Measurements from ENCODE around the gene INHBB.

DNA sequence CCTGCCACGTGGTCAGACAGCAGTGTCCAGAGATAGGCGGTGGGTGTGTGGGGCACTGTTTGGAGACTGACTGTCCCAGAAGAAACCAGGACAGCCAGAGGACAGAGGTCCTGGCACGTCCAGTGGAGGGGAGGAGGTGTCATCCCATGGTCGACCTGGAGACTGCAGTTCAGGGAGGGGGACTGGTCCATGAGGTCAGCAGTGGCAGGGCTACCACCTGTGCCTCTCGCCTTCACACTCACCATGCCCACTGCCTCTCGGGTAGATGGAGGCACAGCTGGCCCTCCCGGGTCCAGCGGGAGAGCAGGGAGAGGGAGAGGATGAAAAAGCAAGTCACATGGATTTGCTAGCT, 53.9 kb downstream of the INHBB start:
- TF ChIP-seq FOXA1 (IDR thresholded peaks at IDR 0.05) (no peak), LEF1 (IDR thresholded peaks at IDR 0.05; ENCODE audit: borderline replicate concordance) (no peak), HDGF (IDR thresholded peaks at IDR 0.05; ENCODE audit: borderline replicate concordance) (no peak), SP1 (IDR thresholded peaks at IDR 0.05) (no peak), ELF4 (IDR thresholded peaks at IDR 0.05) (no peak), BHLHE40 (IDR thresholded peaks at IDR 0.05; ENCODE audit: borderline replicate concordance) (no peak), NFRKB (IDR thresholded peaks at IDR 0.05) (no peak), ZNF384 (IDR thresholded peaks at IDR 0.05) (no peak), SUZ12 (IDR thresholded peaks at IDR 0.05) (no peak), FOXM1 (IDR thresholded peaks at IDR 0.05; ENCODE audit: borderline replicate concordance) (no peak), TARDBP (IDR thresholded peaks at IDR 0.05) (no peak), L3MBTL2 (conservative IDR thresholded peaks at IDR 0.05) (no peak), ARNT (IDR thresholded peaks at IDR 0.05) (no peak)
- TF ChIP-seq, protein P1, sequence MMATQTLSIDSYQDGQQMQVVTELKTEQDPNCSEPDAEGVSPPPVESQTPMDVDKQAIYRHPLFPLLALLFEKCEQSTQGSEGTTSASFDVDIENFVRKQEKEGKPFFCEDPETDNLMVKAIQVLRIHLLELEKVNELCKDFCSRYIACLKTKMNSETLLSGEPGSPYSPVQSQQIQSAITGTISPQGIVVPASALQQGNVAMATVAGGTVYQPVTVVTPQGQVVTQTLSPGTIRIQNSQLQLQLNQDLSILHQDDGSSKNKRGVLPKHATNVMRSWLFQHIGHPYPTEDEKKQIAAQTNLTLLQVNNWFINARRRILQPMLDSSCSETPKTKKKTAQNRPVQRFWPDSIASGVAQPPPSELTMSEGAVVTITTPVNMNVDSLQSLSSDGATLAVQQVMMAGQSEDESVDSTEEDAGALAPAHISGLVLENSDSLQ (IDR thresholded peaks at IDR 0.05) = no peak
